Keratinocyte (primary cell): Measurements from ENCODE around the gene COL16A1. TPM values are rescaled to one million over a fixed set of nuclear protein-coding genes. Genes with fewer than 3 reads are reported as not detected.

ENCODE experiments used
- DNase-seq: peaks from one replicate; pipeline ENCODE4 v3.0.0-alpha.2; 2011; ENCODE audit warnings: low read depth, missing footprints, low spot score
- FAIRE-seq: peaks from 2 replicates; lab custom pipeline; 2011; peaks lifted over from hg19 to GRCh38; lab: Jason Lieb, UNC
- H2AFZ ChIP-seq: 2 replicates; pipeline ENCODE4 v1.6.0; 2012; ENCODE audit warnings: low read length, control low read depth, inconsistent platforms; ENCODE audit not compliant: control insufficient read depth
- H3K27ac ChIP-seq: 2 replicates; pipeline ENCODE4 v1.5.1; 2011; ENCODE audit warnings: low read length; ENCODE audit not compliant: control insufficient read depth, insufficient read depth
- H3K27me3 ChIP-seq: 3 replicates; pipeline ENCODE4 v1.6.0; 2011; ENCODE audit warnings: low read length; ENCODE audit not compliant: control insufficient read depth, insufficient read depth; ENCODE audit errors: extremely low read depth
- H3K36me3 ChIP-seq, 2 experiments: 2 replicates in 1 of 2; 3 replicates in 1 of 2; pipeline ENCODE4 v1.5.1; 2011; ENCODE audit warnings: low read length in 2 of 2, mild to moderate bottlenecking in 1 of 2; ENCODE audit not compliant: control insufficient read depth in 2 of 2, insufficient read depth in 2 of 2; ENCODE audit errors: extremely low read depth in 1 of 2
- H3K4me1 ChIP-seq: 3 replicates; pipeline ENCODE4 v1.5.1; 2011; ENCODE audit warnings: low read length; ENCODE audit not compliant: control insufficient read depth, insufficient read depth; ENCODE audit errors: extremely low read depth
- H3K4me2 ChIP-seq: 3 replicates; pipeline ENCODE4 v1.6.0; 2011; ENCODE audit warnings: low read depth, low read length; ENCODE audit not compliant: control insufficient read depth, insufficient read depth; ENCODE audit errors: extremely low read depth
- H3K4me3 ChIP-seq, 3 experiments: fragments of 200-600 bp in 1 of 3; sonication (generic) in 1 of 3; 2 replicates in 2 of 3; 3 replicates in 1 of 3; pipeline ENCODE4 v1.5.1; 2011 to 2016; ENCODE audit warnings: low read length in 3 of 3, mild to moderate bottlenecking in 3 of 3, control low read depth in 2 of 3, inconsistent platforms in 1 of 3, low read depth in 1 of 3, mixed read lengths in 1 of 3, mixed run types in 1 of 3, moderate library complexity in 1 of 3; ENCODE audit not compliant: control insufficient read depth in 2 of 3, insufficient read depth in 2 of 3; ENCODE audit errors: extremely low read depth in 1 of 3
- H3K79me2 ChIP-seq: 2 replicates; pipeline ENCODE4 v1.6.0; 2012; ENCODE audit warnings: low read length; ENCODE audit not compliant: control insufficient read depth, insufficient read depth
- H3K9ac ChIP-seq: 3 replicates; pipeline ENCODE4 v1.6.0; 2011; ENCODE audit warnings: low read length; ENCODE audit not compliant: control insufficient read depth, insufficient read depth; ENCODE audit errors: extremely low read depth
- H3K9me1 ChIP-seq: 3 replicates; pipeline ENCODE4 v1.6.0; 2011; ENCODE audit warnings: low read length; ENCODE audit not compliant: control insufficient read depth, insufficient read depth; ENCODE audit errors: extremely low read depth
- H3K9me3 ChIP-seq: 2 replicates; pipeline ENCODE4 v1.5.1; 2012; ENCODE audit warnings: low read depth, low read length; ENCODE audit not compliant: control insufficient read depth
- H4K20me1 ChIP-seq: 3 replicates; pipeline ENCODE4 v1.6.0; 2011; ENCODE audit warnings: low read length; ENCODE audit not compliant: control insufficient read depth, insufficient read depth; ENCODE audit errors: extremely low read depth
- EZH2 ChIP-seq: IDR thresholded peaks from one replicate; pipeline ENCODE4 v1.6.1; 2012; ENCODE audit warnings: inconsistent platforms, mild to moderate bottlenecking, low read length, moderate library complexity
- dilution Hi-C: fragments of 300-500 bp; cut with MboI; formaldehyde crosslinking; loops from one replicate; pipeline ENCODE4 v1.7.0; 2020; ENCODE audit warnings: low sequenced_read_pairs; ENCODE audit not compliant: extremely low pct_ligation_motif_present
- polyA plus RNA-seq, 5 experiments: library from polyadenylated mRNA; depleted of rRNA in 3 of 5; stranded (reverse) in 3 of 5; stranded (forward) in 1 of 5; unstranded in 1 of 5; fragments of >200 nt; gene quantifications; 1 replicate in 1 of 5; 2 replicates in 3 of 5; 3 replicates in 1 of 5; pipeline versions ENCODE4 v1.2.1 to v1.2.3, GENCODE V29; 2011 to 2012; ENCODE audit warnings: missing spikeins in 2 of 5, low read depth in 1 of 5, low replicate concordance in 1 of 5
- TF ChIP-seq, protein P1 (sequence below), 3 experiments: IDR thresholded peaks in 1 of 3; conservative IDR thresholded peaks in 1 of 3; optimal IDR thresholded peaks in 1 of 3; 2 replicates in 2 of 3; 3 replicates in 1 of 3; pipeline versions ENCODE3 to v1.5.1; 2011; ENCODE audit warnings: low read length in 3 of 3, mild to moderate bottlenecking in 3 of 3, moderate library complexity in 2 of 3, control low read depth in 1 of 3, inconsistent platforms in 1 of 3; ENCODE audit not compliant: insufficient read depth in 2 of 3; ENCODE audit errors: extremely low read depth in 1 of 3

The COL16A1 gene
- polyA plus RNA-seq, 1 donor (not counting 4 experiments of a cell fraction or from before 2014, with no cell fraction given) = 43.4 TPM

- Histone ChIP-seq H4K20me1 (no peaks in the 10 kb centered on the region), H3K9me1 (no peaks in the 10 kb centered on the region), H2AFZ (no peak overlapping the region), H3K9me3 (no peaks in the 10 kb centered on the region), H3K4me2 (no peak overlapping the region), H3K79me2 (no peaks in the 10 kb centered on the region), H3K9ac (no peak overlapping the region), H3K27me3 (no peaks in the 10 kb centered on the region), H3K4me3 (no peak overlapping the region), H3K27ac (no peak overlapping the region), H3K4me1 (peaks cover 20% of the 10 kb centered on the region), H3K36me3 (no peaks in the 10 kb centered on the region)
- FAIRE-seq (no peak), DNase-seq (no peak)
- dilution Hi-C loops = no loop called here
- TF ChIP-seq EZH2 = no peak
- TF ChIP-seq, protein P1, sequence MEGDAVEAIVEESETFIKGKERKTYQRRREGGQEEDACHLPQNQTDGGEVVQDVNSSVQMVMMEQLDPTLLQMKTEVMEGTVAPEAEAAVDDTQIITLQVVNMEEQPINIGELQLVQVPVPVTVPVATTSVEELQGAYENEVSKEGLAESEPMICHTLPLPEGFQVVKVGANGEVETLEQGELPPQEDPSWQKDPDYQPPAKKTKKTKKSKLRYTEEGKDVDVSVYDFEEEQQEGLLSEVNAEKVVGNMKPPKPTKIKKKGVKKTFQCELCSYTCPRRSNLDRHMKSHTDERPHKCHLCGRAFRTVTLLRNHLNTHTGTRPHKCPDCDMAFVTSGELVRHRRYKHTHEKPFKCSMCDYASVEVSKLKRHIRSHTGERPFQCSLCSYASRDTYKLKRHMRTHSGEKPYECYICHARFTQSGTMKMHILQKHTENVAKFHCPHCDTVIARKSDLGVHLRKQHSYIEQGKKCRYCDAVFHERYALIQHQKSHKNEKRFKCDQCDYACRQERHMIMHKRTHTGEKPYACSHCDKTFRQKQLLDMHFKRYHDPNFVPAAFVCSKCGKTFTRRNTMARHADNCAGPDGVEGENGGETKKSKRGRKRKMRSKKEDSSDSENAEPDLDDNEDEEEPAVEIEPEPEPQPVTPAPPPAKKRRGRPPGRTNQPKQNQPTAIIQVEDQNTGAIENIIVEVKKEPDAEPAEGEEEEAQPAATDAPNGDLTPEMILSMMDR (optimal IDR thresholded peaks at IDR 0.05 in 1 of 3, IDR thresholded peaks at IDR 0.05 in 1 of 3, conservative IDR thresholded peaks at IDR 0.05 in 1 of 3; ENCODE audit: extremely low read depth in 1 of 3, insufficient read depth in 2 of 3, low read length in 3 of 3) = peak in 1 of 3 experiments; percentile 22
Observed at GRCh38 chr1:31736675-31737074, 32.9 kb upstream of the COL16A1 start.

DNA sequence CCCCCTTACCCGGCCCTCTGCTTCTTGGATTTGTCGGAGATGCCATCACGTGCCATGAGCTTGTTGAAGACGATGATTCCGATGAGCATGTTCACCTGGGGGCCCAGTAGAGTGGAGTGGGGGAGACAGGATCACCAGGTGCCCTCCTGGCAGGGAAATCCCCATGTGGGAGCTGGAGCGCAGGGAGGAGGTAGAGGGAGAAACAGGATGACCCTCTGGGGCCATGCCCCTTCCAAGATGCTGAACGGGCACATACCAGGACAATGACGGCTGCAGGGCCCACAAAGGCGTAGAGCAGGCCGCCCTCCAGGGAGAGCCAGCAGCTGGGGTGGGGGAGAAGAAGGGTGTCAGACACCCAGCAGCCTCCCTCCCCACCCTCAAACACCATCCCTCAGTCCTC lies 31.8 kb upstream of the COL16A1 start:
- dilution Hi-C loops = no loop called here

More for the DNA sequence above, 31.8 kb upstream of the COL16A1 start:
- no peaks in the 10 kb centered on the region for H3K79me2 ChIP-seq
- DNase-seq (no peak), FAIRE-seq (no peak)
- no peaks in the 10 kb centered on the region for H3K9me1 ChIP-seq
- no peaks in the 10 kb centered on the region for H3K27me3 ChIP-seq
- H3K4me1 ChIP-seq = peaks cover 20% of the 10 kb centered on the region
- H3K4me3 ChIP-seq = no peak overlapping the region
- H4K20me1 ChIP-seq = no peaks in the 10 kb centered on the region
- H3K4me2 ChIP-seq = no peak overlapping the region
- no peak overlapping the region for H3K9ac ChIP-seq
- no peaks in the 10 kb centered on the region for H3K9me3 ChIP-seq
- no peak overlapping the region for H3K27ac ChIP-seq
- TF ChIP-seq EZH2 = no peak
- TF ChIP-seq, protein P1 (optimal IDR thresholded peaks at IDR 0.05 in 1 of 3, IDR thresholded peaks at IDR 0.05 in 1 of 3, conservative IDR thresholded peaks at IDR 0.05 in 1 of 3; ENCODE audit: extremely low read depth in 1 of 3, insufficient read depth in 2 of 3, low read length in 3 of 3) = no peak
- no peaks in the 10 kb centered on the region for H3K36me3 ChIP-seq
- no peak overlapping the region for H2AFZ ChIP-seq
